IMR-90 (cell line): ENCODE measurements around the gene KCNJ6. TPM values are rescaled to one million over a fixed set of nuclear protein-coding genes. Genes with fewer than 3 reads are reported as not detected.

Source experiments
- ATAC-seq: fragments of 200-7000 bp; cut with Tn5 transposase; 2 replicates; pipeline ENCODE4 v1.9.1; 2020; ENCODE audit warnings: low read depth, mild to moderate bottlenecking, moderate library complexity
- BruUV-seq: library from RNA; stranded (reverse); fragments of 400-500 nt; replicated peaks from 2 replicates; lab custom pipeline; 2021; lab: Mats Ljungman, UMichigan
- CTCF ChIA-PET: fragments of 300-600 bp; formaldehyde crosslinking; extraction: SDS; loops from one replicate; lab custom pipeline; 2021; ENCODE audit warnings: antibody characterized with exemption; lab: Yijun Ruan, JAX
- POLR2A ChIA-PET: fragments of 300-600 bp; sonication (Branson Sonifier 250); formaldehyde crosslinking; loops from one replicate; lab custom pipeline; 2022; ENCODE audit warnings: antibody characterized with exemption; ENCODE audit not compliant: unreplicated experiment; lab: Charles Lee
- DNase-seq: peaks from one replicate; pipeline ENCODE4 v3.0.0; 2013
- H2AFZ ChIP-seq: replicated peaks from 2 replicates; pipeline ENCODE3; 2013; ENCODE audit warnings: low read length, mild to moderate bottlenecking; ENCODE audit not compliant: poor library complexity
- H2AK5ac ChIP-seq: 2 replicates; pipeline ENCODE4 v1.6.1; 2013; ENCODE audit warnings: low read depth, low read length, inconsistent platforms
- H2AK9ac ChIP-seq: replicated peaks from 2 replicates; pipeline ENCODE3; 2013; ENCODE audit warnings: mild to moderate bottlenecking, low read depth, low read length, moderate library complexity; ENCODE audit not compliant: poor library complexity
- H2BK120ac ChIP-seq: 2 replicates; pipeline ENCODE4 v1.6.1; 2013; ENCODE audit warnings: low read depth, low read length, inconsistent platforms
- H2BK15ac ChIP-seq: 3 replicates; pipeline ENCODE4 v1.6.1; 2013; ENCODE audit warnings: low read depth, low read length, inconsistent platforms
- H2BK20ac ChIP-seq: 2 replicates; pipeline ENCODE4 v1.6.1; 2013; ENCODE audit warnings: low read depth, mild to moderate bottlenecking, inconsistent platforms, low read length, moderate library complexity
- H2BK5ac ChIP-seq: 2 replicates; pipeline ENCODE4 v1.6.1; 2013; ENCODE audit warnings: mild to moderate bottlenecking, low read depth, low read length, inconsistent platforms; ENCODE audit not compliant: poor library complexity, severe bottlenecking
- H3K14ac ChIP-seq: replicated peaks from 2 replicates; pipeline ENCODE4 v1.6.1; 2013; ENCODE audit warnings: low read depth, low read length, inconsistent platforms
- H3K18ac ChIP-seq: 2 replicates; pipeline ENCODE4 v1.6.1; 2013; ENCODE audit warnings: low read depth, low read length, control low read depth
- H3K23ac ChIP-seq: 2 replicates; pipeline ENCODE4 v1.6.1; 2013; ENCODE audit warnings: low read depth, low read length, inconsistent platforms
- H3K27ac ChIP-seq: 2 replicates; pipeline ENCODE4 v1.5.1; 2013; ENCODE audit warnings: mild to moderate bottlenecking, control low read depth, low read length; ENCODE audit not compliant: insufficient read depth
- H3K27me3 ChIP-seq: 2 replicates; pipeline ENCODE4 v1.6.1; 2013; ENCODE audit warnings: low read length; ENCODE audit not compliant: control insufficient read depth, insufficient read depth
- H3K36me3 ChIP-seq: 2 replicates; pipeline ENCODE4 v1.6.1; 2013; ENCODE audit warnings: low read length, mixed read lengths; ENCODE audit not compliant: control insufficient read depth, insufficient read depth
- H3K4ac ChIP-seq: 2 replicates; pipeline ENCODE4 v1.6.1; 2013; ENCODE audit warnings: low read depth, low read length, inconsistent platforms
- H3K4me1 ChIP-seq: 2 replicates; pipeline ENCODE4 v1.6.1; 2013; ENCODE audit warnings: low read length, mixed read lengths; ENCODE audit not compliant: control insufficient read depth, insufficient read depth
- H3K4me2 ChIP-seq: 2 replicates; pipeline ENCODE4 v1.6.1; 2013; ENCODE audit warnings: low read depth, mild to moderate bottlenecking, control low read depth, low read length, moderate library complexity
- H3K4me3 ChIP-seq: 2 replicates; pipeline ENCODE4 v1.5.1; 2013; ENCODE audit warnings: low read depth, mild to moderate bottlenecking, control low read depth, low read length, moderate library complexity; ENCODE audit not compliant: insufficient read depth
- H3K56ac ChIP-seq: 2 replicates; pipeline ENCODE4 v1.6.1; 2013; ENCODE audit warnings: low read length, inconsistent platforms; ENCODE audit not compliant: insufficient read depth; ENCODE audit errors: extremely low read depth
- H3K79me1 ChIP-seq, 2 experiments: 2 replicates each; pipeline ENCODE4 v1.6.1; 2013; ENCODE audit warnings: low read length in 2 of 2, inconsistent platforms in 1 of 2, low read depth in 1 of 2
- H3K9ac ChIP-seq: 2 replicates; pipeline ENCODE4 v1.6.1; 2013; ENCODE audit warnings: low read depth, low read length, control low read depth
- H3K9me1 ChIP-seq: 2 replicates; pipeline ENCODE4 v1.6.1; 2013; ENCODE audit warnings: low read length, inconsistent platforms; ENCODE audit not compliant: insufficient read depth
- H3K9me3 ChIP-seq: 2 replicates; pipeline ENCODE4 v1.6.1; 2013; ENCODE audit warnings: low read length; ENCODE audit not compliant: control insufficient read depth, insufficient read depth
- H4K20me1 ChIP-seq: 2 replicates; pipeline ENCODE4 v1.6.1; 2013; ENCODE audit warnings: low read length, inconsistent platforms; ENCODE audit not compliant: insufficient read depth
- H4K5ac ChIP-seq: 2 replicates; pipeline ENCODE4 v1.6.1; 2013; ENCODE audit warnings: mild to moderate bottlenecking, low read depth, low read length, control low read depth
- H4K8ac ChIP-seq, 2 experiments: 2 replicates each; pipeline ENCODE4 v1.6.1; 2013; ENCODE audit warnings: low read depth in 2 of 2, low read length in 2 of 2, control low read depth in 1 of 2, inconsistent platforms in 1 of 2
- H4K91ac ChIP-seq: 2 replicates; pipeline ENCODE4 v1.6.1; 2013; ENCODE audit warnings: low read depth, low read length, inconsistent platforms; ENCODE audit not compliant: insufficient read depth
- BHLHE40 ChIP-seq: fragments of 150-350 bp; IDR thresholded peaks from 2 replicates; pipeline ENCODE4 v1.6.1; 2016; ENCODE audit warnings: mild to moderate bottlenecking, low read depth, low read length
- CEBPB ChIP-seq: IDR thresholded peaks from 2 replicates; pipeline ENCODE4 v1.6.1; 2012; ENCODE audit warnings: low read depth, low read length, improper control_type of control experiment
- CHD1 ChIP-seq: IDR thresholded peaks from 2 replicates; pipeline ENCODE4 v1.6.1; 2012; ENCODE audit warnings: low read depth, low read length, improper control_type of control experiment
- CTCF ChIP-seq: conservative IDR thresholded peaks from 2 replicates; pipeline ENCODE4 v1.5.1; 2012; ENCODE audit warnings: mild to moderate bottlenecking, low read depth, low read length, improper control_type of control experiment
- ELK1 ChIP-seq: fragments of 150-350 bp; IDR thresholded peaks from 2 replicates; pipeline ENCODE4 v1.6.1; 2016; ENCODE audit warnings: low read depth, mild to moderate bottlenecking, low read length, moderate library complexity, borderline replicate concordance
- FOS ChIP-seq: fragments of 150-350 bp; IDR thresholded peaks from 2 replicates; pipeline ENCODE4 v1.6.1; 2016; ENCODE audit warnings: low read depth, low read length
- MAFK ChIP-seq: IDR thresholded peaks from 2 replicates; pipeline ENCODE4 v1.6.1; 2012; ENCODE audit warnings: low read depth, low read length, improper control_type of control experiment
- MXI1 ChIP-seq: IDR thresholded peaks from 2 replicates; pipeline ENCODE4 v1.6.1; 2012; ENCODE audit warnings: low read depth, mild to moderate bottlenecking, low read length, moderate library complexity, borderline replicate concordance
- NFE2L2 ChIP-seq: fragments of 150-350 bp; IDR thresholded peaks from 2 replicates; pipeline ENCODE4 v1.6.1; 2016; ENCODE audit warnings: low read depth, mild to moderate bottlenecking, low read length
- POLR2A ChIP-seq: IDR thresholded peaks from 2 replicates; pipeline ENCODE4 v1.6.1; 2012; ENCODE audit warnings: mild to moderate bottlenecking, low read depth, low read length
- RCOR1 ChIP-seq: IDR thresholded peaks from 2 replicates; pipeline ENCODE4 v1.6.1; 2012; ENCODE audit warnings: mild to moderate bottlenecking, low read length, improper control_type of control experiment; ENCODE audit not compliant: insufficient replicate concordance
- SMC3 ChIP-seq: fragments of 150-350 bp; IDR thresholded peaks from 2 replicates; pipeline ENCODE4 v1.6.1; 2016; ENCODE audit warnings: low read depth, mild to moderate bottlenecking, antibody characterized with exemption, low read length, moderate library complexity
- USF2 ChIP-seq: fragments of 150-350 bp; IDR thresholded peaks from 2 replicates; pipeline ENCODE4 v1.6.1; 2017; ENCODE audit warnings: mild to moderate bottlenecking, antibody characterized with exemption, low read length, low read depth
- dilution Hi-C: fragments of 300-500 bp; cut with HindIII; formaldehyde crosslinking; loops from one replicate; pipeline ENCODE4 v1.14.3; 2018; ENCODE audit warnings: low sequenced_read_pairs; ENCODE audit not compliant: unreplicated experiment
- in situ Hi-C: fragments of 300-500 bp; cut with MboI; formaldehyde crosslinking; loops from 3 replicates; pipeline ENCODE4 v1.14.3; 2019; ENCODE audit warnings: low sequenced_read_pairs, inconsistent platforms, mixed read lengths
- intact Hi-C: fragments of 100-400 bp; cut with micrococcal nuclease; formaldehyde crosslinking; loops from 2 replicates; pipeline ENCODE4 v1.10.0; 2022
- polyA plus RNA-seq, 3 experiments: library from polyadenylated mRNA; depleted of rRNA; stranded (reverse); fragments of >200 nt; gene quantifications; 2 replicates each; pipeline ENCODE4 v1.2.3, GENCODE V29; 2012; ENCODE audit warnings: low replicate concordance in 1 of 3
- total RNA-seq: library from RNA; depleted of rRNA; stranded (reverse); fragments of >200 nt; gene quantifications from 2 replicates; pipeline ENCODE4 v1.2.3, GENCODE V29; 2012

The KCNJ6 gene
- total and polyA plus RNA-seq, 2 of the 4 experiments (the other 2 are of a cell fraction), result under 0.01 to 0.02 TPM

GRCh38 chr21:37870221-37870620 lies 46.0 kb downstream of the KCNJ6 start (continued):
- TF ChIP-seq CTCF (no peak), CHD1 (no peak)

GRCh38 chr21:37869661-37870060 lies 46.6 kb downstream of the KCNJ6 start:
- dilution Hi-C loops, result no loop called here
- H3K27me3 ChIP-seq, result no peaks in the 10 kb centered on the region
- no peak overlapping the region for H3K27ac ChIP-seq
- TF ChIP-seq ELK1 (no peak), RCOR1 (no peak), FOS (no peak), MXI1 (no peak), BHLHE40 (no peak), CEBPB (no peak), SMC3 (no peak), MAFK (no peak), POLR2A (no peak), NFE2L2 (no peak), USF2 (no peak)

More at GRCh38 chr21:37869661-37870060, 46.6 kb downstream of the KCNJ6 start:
- Histone ChIP-seq H2BK20ac (peak overlapping the region; percentile 80), H3K56ac (no peak overlapping the region), H3K4me2 (no peak overlapping the region), H3K4me3 (no peak overlapping the region), H3K23ac (no peak overlapping the region), H3K14ac (0 out of 2 replicates have a peak overlapping the region, but pooled peaks have one; percentile 42), H3K9ac (no peak overlapping the region), H4K8ac (peak overlapping the region in 1 of 2 experiments; percentile 29; a peak in 1 of 4 replicates), H2AK5ac (peak overlapping the region; percentile 76), H3K9me3 (no peaks in the 10 kb centered on the region), H2BK15ac (peak overlapping the region; percentile 44; the same call in 2 of the 3 replicates), H2AFZ (no peak overlapping the region), H2AK9ac (no peak overlapping the region), H3K18ac (no peak overlapping the region; the same call in 1 of the 2 replicates), H4K20me1 (no peaks in the 10 kb centered on the region), H3K9me1 (peaks cover 19% of the 10 kb centered on the region), H3K4me1 (peaks cover 12% of the 10 kb centered on the region), H3K79me1 (no peaks in the 10 kb centered on the region), H2BK120ac (peak overlapping the region; percentile 69), H4K5ac (no peak overlapping the region), H4K91ac (peak overlapping the region; percentile 15; the same call in 1 of the 2 replicates), H3K36me3 (no peaks in the 10 kb centered on the region), H2BK5ac (no peak overlapping the region), H3K4ac (peak overlapping the region; percentile 62; the same call in 1 of the 2 replicates)
- ChIA-PET CTCF (no interaction called here), POLR2A (no interaction called here)
- intact Hi-C loops, result no loop called here
- in situ Hi-C loops, result no loop called here
- BruUV-seq, result no TSS peak
- no peak for DNase-seq
- no peak for ATAC-seq
